GM10266 (cell line): Measurements from ENCODE around the gene SRRM3.

Experiments used
- DNase-seq: peaks from one replicate; pipeline ENCODE4 v3.0.0; 2012; ENCODE audit errors: extremely low spot score
- CTCF ChIP-seq: IDR thresholded peaks from 2 replicates; pipeline ENCODE4 v1.5.1; 2012; ENCODE audit warnings: mild to moderate bottlenecking, low read depth; ENCODE audit not compliant: control insufficient read depth, insufficient read depth; ENCODE audit errors: missing control alignments

SRRM3 gene

GRCh38 chr7:76315364-76315763 lies 113.7 kb downstream of the SRRM3 start:
- DNase-seq, result no peak
- TF ChIP-seq CTCF, result peak; percentile 22

DNA sequence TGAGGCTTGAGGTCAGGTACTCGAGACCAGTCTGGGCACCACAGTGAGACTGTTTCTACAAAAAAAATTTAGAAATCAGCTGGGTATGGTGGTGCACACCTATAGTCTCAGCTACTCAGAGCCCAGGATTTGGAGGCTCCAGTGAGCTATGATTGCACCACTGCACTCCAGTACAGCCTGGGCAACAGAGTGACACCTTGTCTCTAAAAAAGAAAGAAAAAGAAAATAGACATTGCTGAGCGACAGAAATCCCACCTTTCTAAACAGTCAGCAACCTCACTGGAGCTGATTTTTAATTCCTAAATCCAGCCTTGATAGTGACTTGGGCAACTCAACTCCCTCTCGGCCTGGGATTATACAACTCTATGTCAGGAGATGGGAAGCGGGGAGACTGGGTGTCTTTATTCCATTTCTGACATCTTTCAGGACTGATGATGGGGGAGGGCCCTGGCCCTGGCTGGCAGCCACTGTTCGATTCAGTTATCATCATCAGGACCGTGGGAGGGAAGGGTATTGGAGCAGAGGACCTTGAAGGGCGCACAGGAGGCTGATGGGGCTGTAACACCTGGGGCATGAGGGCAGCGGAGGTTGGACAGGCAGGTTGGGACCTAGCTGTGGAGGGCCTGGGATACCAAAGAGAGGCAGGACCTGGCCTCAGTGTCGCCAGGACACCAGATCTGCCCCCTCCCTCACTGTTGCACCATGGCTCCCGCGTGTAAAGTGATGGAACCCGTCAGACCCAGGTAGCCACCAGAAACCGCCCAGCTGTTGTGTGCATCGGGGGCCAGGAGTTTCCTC lies 115.5 kb downstream of the SRRM3 start:
- TF ChIP-seq CTCF, result no peak
- no peak for DNase-seq

DNA sequence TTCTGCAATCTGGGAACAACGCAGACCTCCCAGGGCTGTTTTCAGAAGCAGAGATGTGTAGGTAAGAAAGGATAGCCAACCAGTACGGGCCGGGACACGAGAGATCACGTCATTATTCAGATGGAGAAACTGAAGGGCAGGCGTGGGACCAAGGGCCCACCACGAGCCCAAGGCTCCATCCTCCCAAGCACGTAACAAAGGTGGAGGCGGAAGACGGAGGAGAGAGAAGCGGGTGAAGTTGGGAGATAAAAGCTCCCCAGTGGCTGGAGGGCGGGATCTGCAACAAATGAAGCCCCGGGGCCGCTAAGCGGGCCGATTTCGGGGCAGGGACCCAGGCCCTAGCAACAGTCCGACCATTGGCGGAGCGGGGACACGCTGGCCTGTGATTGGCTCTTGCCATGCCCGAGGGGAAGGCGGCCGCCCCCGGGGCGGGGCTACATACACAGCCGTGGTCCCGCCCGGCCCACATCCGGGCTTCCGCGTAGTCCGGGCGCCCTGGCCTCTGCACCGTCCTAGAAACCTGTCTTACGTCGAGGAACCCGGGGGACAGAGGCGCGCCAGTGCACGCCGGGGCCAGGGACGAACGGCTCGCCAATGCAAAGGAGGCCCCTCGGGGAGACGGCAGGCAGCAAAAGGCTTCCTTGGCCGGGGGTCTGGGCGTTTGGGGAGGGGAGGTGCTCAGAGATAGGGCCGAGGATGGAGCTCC lies 116.2 kb downstream of the SRRM3 start:
- peak; percentile 97 for DNase-seq
- no peak for TF ChIP-seq CTCF

GRCh38 chr7:76318488-76319353 lies 117.0 kb downstream of the SRRM3 start:
- peak; percentile 80 for DNase-seq
- peak; percentile 36 for TF ChIP-seq CTCF

- no peak for DNase-seq
- no peak for TF ChIP-seq CTCF
These were observed 123.4 kb downstream of the SRRM3 start for GRCh38 chr7:76325092-76325491.

- TF ChIP-seq CTCF, result no peak
- DNase-seq, result no peak
These were observed 124.1 kb downstream of the SRRM3 start for GRCh38 chr7:76325811-76326210.
